ENCODE data around the gene TP73.

DNA sequence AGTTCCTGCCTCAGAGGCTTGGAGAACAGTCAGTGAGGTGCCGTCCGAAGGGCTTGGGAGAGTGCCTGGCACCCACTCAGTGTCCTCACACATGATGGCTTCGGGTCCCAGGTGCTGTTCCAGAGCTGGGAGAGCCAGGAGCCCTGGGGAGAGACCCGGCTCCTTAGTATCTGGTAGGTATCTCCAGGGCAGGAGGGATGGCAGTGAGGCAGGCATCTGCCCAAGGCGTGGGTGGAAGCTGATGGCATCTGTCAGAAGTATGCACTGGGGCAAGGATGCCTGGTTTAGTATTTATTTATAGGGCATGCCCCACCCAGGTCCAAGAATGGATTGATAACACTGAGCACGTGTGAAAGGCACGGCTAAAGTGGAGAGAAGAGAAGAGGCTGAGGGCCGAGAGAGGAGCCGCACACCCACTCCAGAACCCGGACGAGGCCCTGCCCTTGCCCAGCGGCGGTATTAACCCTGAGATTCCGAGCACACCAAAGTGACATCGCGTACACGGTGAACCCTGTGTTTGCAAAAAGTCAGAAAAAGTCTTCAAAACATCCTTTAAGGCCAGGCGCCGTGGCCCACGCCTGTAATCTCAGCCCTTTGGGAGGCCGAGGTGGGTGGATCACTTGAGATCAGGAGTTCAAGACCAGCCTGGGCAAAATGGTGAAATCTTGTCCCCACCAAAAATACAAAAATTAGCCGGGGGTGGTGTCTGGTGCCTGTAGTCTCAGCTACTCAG is 2.4 kb downstream of the TP73 start:
- TF ChIP-seq, protein P1, sequence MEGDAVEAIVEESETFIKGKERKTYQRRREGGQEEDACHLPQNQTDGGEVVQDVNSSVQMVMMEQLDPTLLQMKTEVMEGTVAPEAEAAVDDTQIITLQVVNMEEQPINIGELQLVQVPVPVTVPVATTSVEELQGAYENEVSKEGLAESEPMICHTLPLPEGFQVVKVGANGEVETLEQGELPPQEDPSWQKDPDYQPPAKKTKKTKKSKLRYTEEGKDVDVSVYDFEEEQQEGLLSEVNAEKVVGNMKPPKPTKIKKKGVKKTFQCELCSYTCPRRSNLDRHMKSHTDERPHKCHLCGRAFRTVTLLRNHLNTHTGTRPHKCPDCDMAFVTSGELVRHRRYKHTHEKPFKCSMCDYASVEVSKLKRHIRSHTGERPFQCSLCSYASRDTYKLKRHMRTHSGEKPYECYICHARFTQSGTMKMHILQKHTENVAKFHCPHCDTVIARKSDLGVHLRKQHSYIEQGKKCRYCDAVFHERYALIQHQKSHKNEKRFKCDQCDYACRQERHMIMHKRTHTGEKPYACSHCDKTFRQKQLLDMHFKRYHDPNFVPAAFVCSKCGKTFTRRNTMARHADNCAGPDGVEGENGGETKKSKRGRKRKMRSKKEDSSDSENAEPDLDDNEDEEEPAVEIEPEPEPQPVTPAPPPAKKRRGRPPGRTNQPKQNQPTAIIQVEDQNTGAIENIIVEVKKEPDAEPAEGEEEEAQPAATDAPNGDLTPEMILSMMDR (IDR thresholded peaks at IDR 0.05 in 2 of 3, conservative IDR thresholded peaks at IDR 0.05 in 1 of 3; ENCODE audit: borderline replicate concordance in 1 of 3, insufficient read depth in 1 of 3, low read depth in 2 of 3, low read length in 2 of 3) = no peak
- TF ChIP-seq EZH2phosphoT487 (IDR thresholded peaks at IDR 0.05; ENCODE audit: borderline replicate concordance) = no peak
- no peak for TF ChIP-seq ATF3 (IDR thresholded peaks at IDR 0.05)
